ENCODE results near the gene HFE.

HFE gene

DNA sequence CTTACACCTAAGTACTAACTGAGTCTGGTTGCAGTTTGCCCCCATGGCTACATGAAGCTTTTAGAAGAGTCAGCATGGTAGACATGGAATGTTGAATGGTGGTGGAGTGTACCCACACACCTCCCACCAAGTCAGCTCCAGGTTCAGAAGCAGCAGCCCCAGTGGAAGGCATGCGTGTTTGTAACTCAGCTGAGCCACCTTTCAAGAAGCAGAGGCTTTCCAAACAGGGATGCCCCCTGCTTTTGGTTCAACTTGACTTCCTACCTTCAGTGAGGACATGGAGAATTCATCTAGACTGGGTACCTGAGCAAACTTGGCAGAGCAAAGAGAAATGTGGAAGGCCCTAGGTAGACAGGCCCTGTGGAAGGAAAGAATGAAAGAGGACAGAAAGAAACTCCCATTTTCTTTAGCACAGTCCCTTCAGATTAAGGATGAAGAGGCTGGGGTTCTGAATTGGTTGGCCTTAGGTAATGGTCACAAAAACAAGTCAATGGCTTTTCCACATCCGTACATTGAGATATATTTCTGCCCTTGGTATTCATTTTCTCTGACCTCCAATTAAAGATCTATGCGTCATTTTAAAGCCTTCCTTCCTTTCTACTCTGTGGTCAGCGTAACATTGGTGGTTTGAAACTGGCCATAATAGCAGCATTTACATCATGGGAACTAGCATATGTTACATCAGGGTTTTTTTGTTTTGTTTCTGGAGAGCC is 53.2 kb downstream of the HFE start:
- DNase-seq: no peak

- no peak for DNase-seq
Observed at GRCh38 chr6:26140967-26141294, 53.7 kb downstream of the HFE start.

- no peak for DNase-seq
Observed at GRCh38 chr6:26141378-26141904, 54.2 kb downstream of the HFE start.

GRCh38 chr6:26142026-26142425 is 54.8 kb downstream of the HFE start:
- DNase-seq: no peak
